Measurements from ENCODE around the gene MICU2.

Gene MICU2

GRCh38 chr13:21544515-21544914, 59.5 kb downstream of the MICU2 start:
- no peak for DNase-seq (ENCODE audit: low spot score)

GRCh38 chr13:21542563-21542962, 61.4 kb downstream of the MICU2 start:
- no peak for DNase-seq (ENCODE audit: low spot score)

DNA sequence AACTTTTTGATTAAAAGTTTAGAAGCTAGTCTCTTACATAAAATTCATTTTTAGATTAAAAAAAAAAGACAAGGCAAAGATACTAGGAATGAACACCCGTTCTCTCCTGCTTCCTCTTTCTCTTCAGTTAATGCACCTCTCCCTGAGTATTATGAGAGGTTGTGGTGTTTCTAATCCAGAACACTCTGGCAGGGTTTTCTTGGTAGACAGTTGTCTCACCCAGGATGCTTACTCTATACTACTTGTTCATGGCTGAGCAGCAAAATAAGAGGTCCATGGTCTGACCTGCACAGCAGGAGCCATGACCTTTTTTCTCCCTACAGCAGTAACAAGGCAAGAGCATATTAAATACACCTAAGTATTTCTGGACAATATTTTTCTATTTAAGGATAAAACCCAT, 62.0 kb downstream of the MICU2 start:
- no peak for DNase-seq (ENCODE audit: low spot score)

GRCh38 chr13:21541271-21541670, 62.7 kb downstream of the MICU2 start:
- DNase-seq (ENCODE audit: low spot score): no peak

GRCh38 chr13:21539687-21540086, 64.3 kb downstream of the MICU2 start:
- no peak for DNase-seq (ENCODE audit: low spot score)

- no peak for DNase-seq (ENCODE audit: low spot score)
Observed at GRCh38 chr13:21538753-21539152, 65.2 kb downstream of the MICU2 start.

- no peak for DNase-seq (ENCODE audit: low spot score)
Observed at GRCh38 chr13:21538280-21538679, 65.7 kb downstream of the MICU2 start.

- no peak for DNase-seq (ENCODE audit: low spot score)
Observed at GRCh38 chr13:21537105-21537504, 66.9 kb downstream of the MICU2 start.

DNA sequence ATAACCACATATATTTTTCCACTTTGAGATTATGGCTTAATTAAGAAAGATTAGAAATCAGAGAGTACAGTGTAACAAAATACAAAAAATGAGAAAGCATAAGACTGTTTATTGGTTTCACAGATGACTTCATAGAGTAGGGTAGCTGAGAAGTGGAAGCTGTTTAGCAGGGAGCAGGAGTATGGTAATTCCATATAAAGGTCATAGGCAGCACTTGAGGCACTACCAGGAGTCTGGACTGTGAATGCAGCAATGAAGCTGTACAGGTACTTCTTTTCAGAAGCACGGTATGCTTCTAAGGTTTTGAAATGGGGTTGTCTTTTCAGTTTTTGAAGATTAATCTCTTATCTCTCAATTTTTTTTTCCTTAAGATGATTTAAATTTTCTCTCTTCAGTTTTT, 69.2 kb downstream of the MICU2 start:
- no peak for DNase-seq (ENCODE audit: low spot score)

GRCh38 chr13:21531455-21531854, 72.5 kb downstream of the MICU2 start:
- DNase-seq (ENCODE audit: low spot score): no peak

DNA sequence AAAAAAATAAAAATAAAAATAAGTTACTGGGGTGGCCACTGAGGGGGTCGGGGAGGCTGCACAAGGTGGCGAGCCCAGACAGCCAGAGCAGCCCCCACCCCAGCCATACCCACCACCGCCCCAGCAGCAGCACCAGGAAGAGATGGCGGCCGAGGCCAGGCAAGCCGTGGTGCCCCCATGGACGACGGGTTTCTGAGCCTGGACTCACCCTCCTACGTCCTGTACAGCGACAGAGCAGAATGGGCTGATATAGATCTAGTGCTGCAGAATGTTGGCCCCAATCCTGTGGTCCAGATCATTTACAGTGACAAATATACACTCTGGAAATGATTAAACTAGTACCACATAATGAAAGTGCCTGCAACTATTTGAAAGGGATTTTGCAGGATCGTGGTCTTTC, 73.3 kb downstream of the MICU2 start:
- DNase-seq (ENCODE audit: low spot score): no peak

DNA sequence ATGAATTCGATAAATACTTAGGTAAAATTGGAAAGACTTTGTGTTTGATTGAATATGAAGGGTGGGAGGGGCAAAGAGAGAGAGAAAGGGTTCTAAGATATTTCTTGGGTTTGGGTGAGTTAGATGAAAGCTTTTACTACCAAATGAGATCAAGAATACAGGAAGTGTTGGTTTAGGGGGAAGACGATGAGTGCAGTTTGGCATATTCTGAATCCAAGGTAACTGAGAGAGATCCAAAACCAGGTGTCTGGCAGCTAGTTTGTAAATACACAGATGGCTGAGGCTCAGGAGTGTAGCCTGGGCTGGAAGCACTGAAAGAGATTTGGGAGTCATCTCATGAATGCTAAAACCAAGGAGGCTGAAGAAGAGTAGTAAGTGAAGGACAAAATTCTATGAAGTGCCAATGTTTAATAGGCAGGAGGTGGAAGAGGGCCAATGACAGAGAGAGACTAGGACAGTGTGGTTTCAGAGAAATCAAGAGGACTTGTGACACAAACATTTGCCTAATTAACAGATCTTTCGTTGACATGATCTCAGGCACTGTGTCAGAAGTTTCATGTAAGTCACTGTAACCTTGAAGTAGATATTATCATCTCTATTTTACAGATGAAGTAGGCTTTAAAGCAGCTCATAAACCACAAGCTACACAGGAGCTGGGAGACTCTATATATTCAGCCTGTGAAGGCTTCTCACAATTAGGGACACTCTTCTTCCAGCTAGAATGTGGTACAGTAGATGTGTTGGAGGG, 74.7 kb downstream of the MICU2 start:
- no peak for DNase-seq (ENCODE audit: low spot score)

GRCh38 chr13:21528616-21529015, 75.4 kb downstream of the MICU2 start:
- no peak for DNase-seq (ENCODE audit: low spot score)

DNA sequence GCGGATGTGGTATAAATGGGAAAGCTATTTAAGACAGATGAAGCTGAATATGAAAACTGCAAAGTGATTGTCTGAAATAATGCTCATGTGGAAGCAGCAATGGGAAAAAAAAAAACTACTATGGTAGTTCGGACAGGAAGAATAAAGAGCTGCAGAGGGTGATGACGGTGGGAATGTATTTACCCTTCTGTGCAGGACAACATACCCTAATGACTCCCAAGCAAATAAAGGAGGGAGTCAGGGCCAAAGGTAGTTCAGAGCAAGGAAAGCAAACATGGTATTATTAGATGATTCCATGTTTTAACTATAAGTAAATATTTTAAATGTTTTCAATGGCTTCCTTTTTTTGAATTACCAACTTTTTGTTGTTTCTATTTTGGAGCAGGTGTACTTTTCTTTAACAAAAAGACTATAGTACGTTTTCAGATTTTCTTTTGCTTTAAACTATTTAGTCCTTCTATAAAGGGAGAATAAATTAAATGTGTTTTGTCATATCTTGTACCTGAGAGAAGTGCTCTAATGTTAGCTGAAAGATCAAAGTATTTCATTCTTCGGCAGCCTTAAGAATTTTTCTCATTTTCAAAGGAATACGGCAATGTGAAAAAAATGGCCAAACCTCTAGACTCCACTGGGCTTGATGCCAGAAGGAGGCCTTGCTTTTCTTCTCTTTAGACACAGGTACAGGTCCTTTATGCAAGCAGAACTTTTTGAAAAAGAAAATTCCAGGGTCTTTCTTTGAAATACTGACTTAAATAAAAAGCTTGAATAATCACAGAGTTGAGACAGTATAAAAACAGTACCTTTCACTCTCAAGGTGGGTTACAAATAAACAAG, 77.0 kb downstream of the MICU2 start:
- no peak for DNase-seq (ENCODE audit: low spot score)

DNA sequence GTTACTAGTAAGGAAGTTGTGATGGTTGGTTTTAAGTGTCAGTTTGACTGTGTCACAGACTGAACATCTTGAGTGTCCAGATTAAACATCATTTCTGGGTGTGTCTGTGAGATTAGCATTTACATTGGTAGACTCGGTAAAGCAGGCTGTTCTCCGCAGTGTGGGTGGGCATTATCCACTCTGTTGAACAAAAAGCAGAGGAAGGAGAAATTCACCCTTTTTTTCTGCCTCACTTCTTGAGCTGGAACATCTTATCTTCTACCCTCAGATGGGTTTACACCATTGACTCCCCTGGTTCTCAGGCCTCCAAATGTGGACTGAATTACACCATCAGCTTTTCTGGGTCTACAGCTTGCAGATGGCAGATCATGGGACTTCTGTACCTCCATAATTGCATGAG, 81.1 kb downstream of the MICU2 start:
- DNase-seq (ENCODE audit: low spot score): no peak

GRCh38 chr13:21522130-21522529, 81.8 kb downstream of the MICU2 start:
- DNase-seq (ENCODE audit: low spot score): no peak

- DNase-seq (ENCODE audit: low spot score): no peak
Observed at GRCh38 chr13:21518617-21519144, 85.3 kb downstream of the MICU2 start.

GRCh38 chr13:21517576-21517975, 86.4 kb downstream of the MICU2 start:
- DNase-seq (ENCODE audit: low spot score): no peak

DNA sequence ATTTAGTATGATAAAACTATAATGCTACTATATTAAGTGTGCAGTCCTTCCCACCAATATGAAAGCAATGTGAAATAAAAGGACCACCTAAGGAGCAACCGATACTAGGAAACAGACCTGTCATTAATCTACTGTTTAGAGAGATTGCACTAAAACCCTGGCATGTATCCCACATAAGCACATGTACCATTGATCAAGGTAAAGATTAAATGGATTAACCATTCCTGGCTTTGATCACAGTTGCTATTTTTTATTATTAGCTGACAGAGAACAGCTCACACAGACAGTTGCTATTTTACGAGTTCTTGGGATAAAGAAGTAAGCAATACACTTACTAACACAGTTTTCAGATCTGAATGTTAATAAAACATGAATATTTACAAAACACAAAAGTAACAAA, 87.2 kb downstream of the MICU2 start:
- no peak for DNase-seq (ENCODE audit: low spot score)

DNA sequence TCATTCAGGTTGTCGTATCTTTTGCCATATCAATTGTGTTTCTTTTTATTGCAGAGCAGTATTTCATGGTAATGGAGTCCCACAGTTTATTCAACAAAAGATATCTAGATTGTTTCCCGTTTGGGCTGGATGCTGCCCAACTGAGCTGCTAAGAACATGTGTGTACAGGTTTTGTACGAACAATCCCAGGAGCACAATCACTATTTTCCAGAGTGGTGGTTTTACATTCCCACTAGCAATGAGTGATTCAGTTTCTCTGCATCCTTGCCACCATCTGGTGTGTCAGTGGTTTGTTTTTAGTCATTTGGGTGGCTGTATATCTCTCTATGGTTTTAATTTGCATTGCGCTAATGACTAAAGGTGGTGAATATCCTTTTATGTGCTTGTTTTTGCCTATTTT, 92.1 kb downstream of the MICU2 start:
- no peak for DNase-seq (ENCODE audit: low spot score)

GRCh38 chr13:21504379-21504778, 99.6 kb downstream of the MICU2 start:
- DNase-seq (ENCODE audit: low spot score): no peak

DNA sequence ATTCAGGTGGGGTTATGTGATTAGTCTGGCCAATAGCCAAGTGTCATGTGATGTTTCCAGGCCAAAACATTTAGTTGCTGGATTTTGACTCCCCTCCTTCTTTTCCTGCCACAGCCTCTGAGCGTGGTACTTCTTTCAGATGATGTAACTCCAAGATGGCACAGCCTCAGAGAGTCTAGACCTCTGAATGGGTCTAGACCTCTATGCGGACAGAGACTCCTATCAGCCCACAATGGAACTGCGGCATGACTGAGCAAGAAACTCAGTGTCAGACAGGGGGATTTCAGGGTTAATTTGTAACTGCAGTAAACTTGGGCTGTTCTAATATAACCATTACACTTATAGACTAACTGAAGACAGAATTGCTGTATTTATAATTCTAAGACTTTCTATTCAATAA, 102.3 kb downstream of the MICU2 start:
- DNase-seq (ENCODE audit: low spot score): no peak

DNA sequence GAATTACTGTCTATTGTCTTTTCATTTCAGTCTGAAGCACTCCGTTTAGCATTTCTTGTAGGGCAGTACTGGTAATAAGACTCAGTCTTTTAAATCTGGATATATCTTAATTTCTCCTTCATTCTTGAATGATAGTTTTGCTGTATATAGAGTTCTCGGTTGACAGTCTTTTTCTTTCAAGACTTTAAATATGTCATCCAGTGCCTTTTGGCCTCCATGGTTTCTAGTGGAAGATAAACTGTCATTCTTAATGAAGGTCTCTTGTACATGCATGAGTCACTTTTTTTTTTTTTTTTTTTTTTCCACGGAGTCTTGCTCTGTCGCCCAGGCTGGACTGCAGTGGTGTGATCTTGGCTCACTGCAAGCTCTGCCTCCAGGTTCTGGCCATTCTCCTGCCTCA, 117.6 kb downstream of the MICU2 start:
- DNase-seq (ENCODE audit: low spot score): no peak
